Neural cell (in vitro differentiated cells): ENCODE measurements around the gene ANKRD33B.
"Not testable (repeated sequence)": the region's sequence is repeated elsewhere in the genome, so short reads cannot be mapped to it uniquely, and the experiment has no call there.

Source experiments
- CTCF ChIP-seq: fragments of 450-650 bp; IDR thresholded peaks from 2 replicates; pipeline ENCODE4 v1.5.1; 2014; ENCODE audit warnings: antibody characterized with exemption, mild to moderate bottlenecking, moderate library complexity; ENCODE audit not compliant: poor library complexity, severe bottlenecking
- EZH2 ChIP-seq: fragments of 200-600, 300-800 bp; shearing (Covaris generic), sonication (generic); IDR thresholded peaks from 2 replicates; pipeline ENCODE4 v1.6.1; 2014; ENCODE audit warnings: antibody characterized with exemption, low read length, borderline replicate concordance, mild to moderate bottlenecking; ENCODE audit not compliant: insufficient read depth, poor library complexity, severe bottlenecking

DNA sequence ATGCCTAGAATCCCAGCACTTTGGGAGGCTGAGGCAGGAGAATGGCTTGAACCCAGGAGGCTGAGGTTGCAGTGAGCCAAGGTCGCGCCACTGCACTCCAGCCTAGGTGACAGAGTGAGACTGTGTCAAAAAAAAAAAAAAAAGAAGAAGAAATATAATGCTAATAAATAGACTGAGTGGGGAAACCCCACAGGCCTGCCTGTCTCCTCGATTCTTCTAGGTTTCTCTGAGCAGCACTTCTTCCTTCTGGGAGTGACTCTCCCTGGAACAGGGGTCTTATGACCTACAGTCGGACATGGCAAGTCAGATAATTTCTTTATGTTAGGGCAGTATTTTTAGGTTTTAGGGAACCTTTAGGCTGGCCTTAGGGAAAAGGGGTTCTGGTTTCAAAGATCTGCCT is 66.9 kb downstream of the ANKRD33B start:
- TF ChIP-seq CTCF, EZH2: not testable (repeated sequence)
